OCI-LY1 (cell line): ENCODE results near the gene MON2.

Experiments used
- CTCF ChIP-seq: fragments of 200-600 bp; sonication (generic), shearing (Covaris generic); IDR thresholded peaks from 2 replicates; pipeline ENCODE4 v1.5.1; 2017; ENCODE audit warnings: mild to moderate bottlenecking, antibody characterized with exemption, low read length, moderate library complexity, mixed read lengths
- EZH2 ChIP-seq: fragments of 200-600 bp; sonication (generic), shearing (Covaris generic); IDR thresholded peaks from 2 replicates; pipeline ENCODE4 v1.8.0; 2017; ENCODE audit warnings: borderline replicate concordance, mixed run types, mild to moderate bottlenecking, antibody characterized with exemption, low read length, moderate library complexity, mixed read lengths

- no peak for TF ChIP-seq CTCF
- TF ChIP-seq EZH2, result no peak
Observed at GRCh38 chr12:62466018-62466593, 520 bp upstream of the MON2 start.
